Esophagus muscularis mucosa (tissue), 4 donors: ENCODE results near the gene NBPF1. TPM values are rescaled to one million over a fixed set of nuclear protein-coding genes. Genes with fewer than 3 reads are reported as not detected.
"Not testable (repeated sequence)": the region's sequence is repeated elsewhere in the genome, so short reads cannot be mapped to it uniquely, and the experiment has no call there.

Experiments
- DNase-seq: peaks from one replicate; pipeline ENCODE4 v3.0.0-alpha.2; 2017; ENCODE audit errors: extremely low spot score
- H3K27ac ChIP-seq, 4 donors: fragments of 200-600 bp; sonication (generic); replicated peaks in 1 of 4; 1 replicate in 3 of 4; 2 replicates in 1 of 4; pipeline ENCODE4 v1.5.1; 2016 to 2019; ENCODE audit warnings: mild to moderate bottlenecking in 1 of 4
- H3K27me3 ChIP-seq, 4 donors: fragments of 200-600 bp; sonication (generic); one replicate each; pipeline versions ENCODE4 v1.5.1 to v1.6.0; 2016 to 2019
- H3K36me3 ChIP-seq, 4 donors: fragments of 200-600 bp; sonication (generic); one replicate each; pipeline ENCODE4 v1.5.1; 2016 to 2019
- H3K4me1 ChIP-seq, 4 donors: fragments of 200-600 bp; sonication (generic); one replicate each; pipeline ENCODE4 v1.5.1; 2016 to 2019
- H3K4me3 ChIP-seq, 4 donors: fragments of 200-600 bp; sonication (generic); 1 replicate in 2 of 4; 2 replicates in 2 of 4; pipeline ENCODE4 v1.5.1; 2016 to 2019; ENCODE audit warnings: mild to moderate bottlenecking in 4 of 4, moderate library complexity in 1 of 4
- H3K9me3 ChIP-seq, 4 donors: fragments of 200-600 bp; sonication (generic); 1 replicate in 3 of 4; 2 replicates in 1 of 4; pipeline ENCODE4 v1.5.1; 2016 to 2019
- CTCF ChIP-seq, 3 experiments: fragments of 200-600 bp in 2 of 3; fragments of 450-650 bp in 1 of 3; sonication (generic) in 2 of 3; IDR thresholded peaks; one replicate each; pipeline ENCODE4 v1.5.1; 2017 to 2019; ENCODE audit warnings: antibody characterized with exemption in 3 of 3, mild to moderate bottlenecking in 2 of 3, moderate library complexity in 1 of 3
- EP300 ChIP-seq: sonication (generic); formaldehyde crosslinking; IDR thresholded peaks from one replicate; pipeline ENCODE4 v1.6.1; 2017; ENCODE audit warnings: antibody characterized with exemption
- POLR2A ChIP-seq: fragments of 450-650 bp; IDR thresholded peaks from one replicate; pipeline ENCODE4 v1.6.1; 2017; ENCODE audit warnings: antibody characterized with exemption, moderate library complexity, mild to moderate bottlenecking, low read depth
- POLR2AphosphoS5 ChIP-seq, 2 donors: sonication (generic); formaldehyde crosslinking; IDR thresholded peaks; one replicate each; pipeline ENCODE4 v1.6.1; 2017; ENCODE audit warnings: antibody characterized with exemption in 2 of 2
- WGBS: methylation state at CpG from one replicate; pipeline ENCODE4 v1.1.5; 2018; 5-methylcytosine and 5-hydroxymethylcytosine counted together
- intact Hi-C: fragments of 100-400 bp; cut with DNase I; formaldehyde crosslinking; loops from one replicate; pipeline ENCODE4 v1.15.1; 2023
- total RNA-seq, 4 donors: library from RNA; depleted of rRNA; stranded (reverse); fragments of >200 nt; gene quantifications; one replicate each; pipeline versions ENCODE4 v1.1.0 to v1.2.1, GENCODE V29; 2016

NBPF1 gene
- total RNA-seq = 10 to 100 TPM; 16.6 to 39.2 (median 28.1) TPM

DNA sequence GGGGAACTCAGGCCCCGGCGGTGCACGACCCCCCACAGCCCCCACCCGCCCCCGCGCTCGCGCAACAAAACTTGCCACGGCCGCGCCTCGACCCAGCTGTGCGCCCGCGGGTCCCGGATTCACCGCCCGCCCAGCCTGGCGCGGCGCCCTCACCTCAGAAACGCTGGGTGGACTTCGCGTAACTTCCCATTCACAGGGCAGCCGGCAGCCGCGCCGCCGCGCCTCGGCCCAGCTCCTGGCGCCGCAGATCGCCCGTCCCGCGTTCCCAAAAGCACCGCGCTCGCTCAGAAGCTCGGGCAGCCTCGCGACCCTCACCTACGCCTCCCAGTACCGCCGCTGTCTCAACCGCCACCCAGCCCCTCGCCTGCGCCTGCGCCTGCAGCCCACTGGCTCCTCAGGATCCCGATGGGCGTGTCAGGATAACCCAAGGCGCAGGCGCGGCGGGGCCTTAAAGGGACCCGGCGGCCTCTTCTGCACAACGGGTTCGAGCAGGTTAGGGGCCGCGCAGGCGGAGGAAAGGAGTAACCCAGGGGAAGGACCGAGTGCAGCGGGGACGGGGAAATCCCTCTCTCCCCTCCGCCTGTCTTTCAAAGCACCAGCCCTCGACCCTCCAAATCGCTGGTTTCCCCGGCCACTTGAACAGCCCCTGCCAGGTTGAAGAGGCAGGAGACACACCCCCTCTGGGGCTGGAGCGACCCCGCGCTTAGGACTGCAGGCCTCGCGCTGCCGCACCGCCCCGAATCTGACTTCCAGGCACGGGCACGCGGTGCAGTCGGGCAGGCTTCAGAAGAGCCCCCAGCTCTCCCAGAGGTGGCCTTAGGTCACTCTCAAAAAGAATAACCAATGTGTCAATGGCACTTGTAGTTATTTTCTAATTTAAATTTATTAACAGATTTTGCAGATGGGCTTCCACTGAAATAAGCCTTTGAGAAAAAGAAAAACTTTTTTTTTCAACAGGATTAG lies at the start of gene NBPF1:
Gene NBPF1, minus strand, starts transcription at position 380 of the 963 bp plus-strand sequence.
- Histone ChIP-seq H3K27me3 (no peaks in the 10 kb centered on the region), H3K27ac (peak within 1 kb of the TSS; percentile 55 to 84 (median 82)), H3K36me3 (peaks cover 2 to 14% (median 9%) of the 10 kb centered on the region in 4 donors), H3K9me3 (no peaks in the 10 kb centered on the region), H3K4me3 (peak within 1 kb of the TSS; percentile 57 to 62 (median 60)), H3K4me1 (peaks cover 16 to 31% (median 27%) of the 10 kb centered on the region in 4 donors)
- TF ChIP-seq CTCF (IDR thresholded peaks at IDR 0.05) (peak in 2 of 3 experiments; percentile 24 to 55), EP300 (no peak), POLR2AphosphoS5 (IDR thresholded peaks at IDR 0.05) (peak in 1 of 2 donors; percentile 92), POLR2A (peak; percentile 49)
- peak; percentile 100 for DNase-seq
- intact Hi-C loops = no loop called here
- under 1% methylated on average over 82 of the region's 82 CpGs for WGBS

GRCh38 chr1:16658234-16658633 lies 44.9 kb upstream of the NBPF1 start:
- 85% methylated on average over 4 of the region's 32 CpGs for WGBS
- H3K4me1 ChIP-seq, intact Hi-C loops, H3K4me3 ChIP-seq, H3K27me3 ChIP-seq, H3K27ac ChIP-seq, DNase-seq, H3K9me3 ChIP-seq, H3K36me3 ChIP-seq: not testable (repeated sequence)

GRCh38 chr1:16656981-16657683 lies 43.8 kb upstream of the NBPF1 start:
- H3K27ac ChIP-seq, H3K9me3 ChIP-seq, H3K36me3 ChIP-seq, H3K4me3 ChIP-seq, DNase-seq, H3K27me3 ChIP-seq, H3K4me1 ChIP-seq, intact Hi-C loops: not testable (repeated sequence)
- no CpG with 5 or more reads among the region's 14 CpGs for WGBS

DNA sequence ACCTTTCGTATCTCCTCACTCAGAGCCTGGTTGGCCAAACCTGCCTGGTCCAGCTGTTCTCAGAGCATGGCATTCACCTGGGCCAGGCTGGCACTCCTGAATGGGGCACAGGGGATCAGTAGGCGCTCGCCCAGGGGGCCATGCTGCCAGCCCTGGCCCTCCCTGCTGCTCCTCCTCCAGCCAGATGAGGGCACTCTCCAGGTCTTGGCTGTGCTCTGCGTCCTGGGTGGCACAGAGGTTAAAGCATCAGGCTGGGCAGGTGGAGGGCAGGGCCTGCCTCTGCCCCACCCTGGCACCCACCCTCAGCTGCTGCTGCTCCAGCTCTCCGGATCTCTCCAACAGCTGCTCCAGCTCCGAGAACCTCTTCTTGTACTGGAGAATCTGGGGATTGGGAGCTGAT lies 43.2 kb upstream of the NBPF1 start:
- no CpG with 5 or more reads among the region's 6 CpGs for WGBS
- DNase-seq, intact Hi-C loops: not testable (repeated sequence)

DNA sequence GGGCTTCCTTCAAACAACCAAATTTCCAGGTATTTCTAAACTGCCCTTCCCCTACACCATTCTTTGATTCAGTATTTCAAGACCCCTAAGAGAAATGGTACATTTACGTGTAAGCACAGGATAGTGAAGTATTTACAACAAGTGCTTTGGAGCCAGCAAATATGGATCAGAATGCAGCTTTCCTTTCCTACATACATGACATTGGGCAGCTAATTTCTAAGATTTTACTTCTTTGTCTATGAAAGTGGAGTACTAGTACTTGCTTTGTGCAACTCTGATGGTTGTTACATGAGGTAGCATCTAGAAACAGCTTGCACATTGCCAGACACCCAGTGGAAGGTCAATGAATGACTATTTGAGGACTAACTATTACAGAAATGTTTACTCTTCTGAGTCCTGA lies 38.2 kb upstream of the NBPF1 start:
- intact Hi-C loops, H3K9me3 ChIP-seq, H3K27ac ChIP-seq, DNase-seq, H3K36me3 ChIP-seq, H3K4me3 ChIP-seq, H3K4me1 ChIP-seq: not testable (repeated sequence)
- peaks cover 0 to 18% (median 0%) of the 10 kb centered on the region in 4 donors for H3K27me3 ChIP-seq
- WGBS = 95% methylated on average over 1 of the region's 1 CpG

More for the DNA sequence above, 43.2 kb upstream of the NBPF1 start:
- H3K9me3 ChIP-seq, H3K27ac ChIP-seq, H3K36me3 ChIP-seq, H3K4me1 ChIP-seq, H3K27me3 ChIP-seq, H3K4me3 ChIP-seq: not testable (repeated sequence)

DNA sequence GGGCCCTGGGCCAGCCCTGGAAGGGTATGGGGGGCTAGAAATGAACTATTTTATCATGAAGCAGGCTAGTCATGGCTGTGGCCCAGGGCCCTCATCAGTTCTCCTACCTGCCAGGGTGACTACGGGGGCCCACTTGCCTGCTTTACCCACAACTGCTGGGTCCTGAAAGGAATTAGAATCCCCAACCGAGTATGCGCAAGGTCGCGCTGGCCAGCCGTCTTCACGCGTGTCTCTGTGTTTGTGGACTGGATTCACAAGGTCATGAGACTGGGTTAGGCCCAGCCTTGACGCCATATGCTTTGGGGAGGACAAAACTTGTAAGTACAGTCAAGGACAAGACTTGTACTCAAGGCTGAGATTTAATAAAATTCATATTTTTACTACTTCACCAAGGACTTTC lies 36.6 kb upstream of the NBPF1 start:
- H3K4me1 ChIP-seq = peaks cover 3 to 10% (median 8%) of the 10 kb centered on the region in 4 donors
- H3K4me3 ChIP-seq, H3K27ac ChIP-seq, H3K36me3 ChIP-seq, H3K9me3 ChIP-seq, intact Hi-C loops, DNase-seq: not testable (repeated sequence)
- peaks cover 0 to 30% (median 0%) of the 10 kb centered on the region in 4 donors for H3K27me3 ChIP-seq
- 89% methylated on average over 9 of the region's 9 CpGs for WGBS

GRCh38 chr1:16649390-16649789 lies 36.0 kb upstream of the NBPF1 start:
- H3K27ac ChIP-seq, H3K4me3 ChIP-seq, H3K9me3 ChIP-seq, intact Hi-C loops, H3K36me3 ChIP-seq, DNase-seq: not testable (repeated sequence)
- WGBS = no CpG with 5 or more reads among the region's 6 CpGs
- peaks cover 5 to 14% (median 11%) of the 10 kb centered on the region in 4 donors for H3K4me1 ChIP-seq
- peaks cover 0 to 30% (median 0%) of the 10 kb centered on the region in 4 donors for H3K27me3 ChIP-seq

GRCh38 chr1:16648756-16649155 lies 35.4 kb upstream of the NBPF1 start:
- H3K36me3 ChIP-seq, H3K27ac ChIP-seq, intact Hi-C loops, DNase-seq, H3K9me3 ChIP-seq, H3K4me3 ChIP-seq: not testable (repeated sequence)
- Histone ChIP-seq H3K27me3 (peaks cover 0 to 30% (median 0%) of the 10 kb centered on the region in 4 donors), H3K4me1 (peaks cover 8 to 18% (median 15%) of the 10 kb centered on the region in 4 donors)
- no CpG with 5 or more reads among the region's 8 CpGs for WGBS

DNA sequence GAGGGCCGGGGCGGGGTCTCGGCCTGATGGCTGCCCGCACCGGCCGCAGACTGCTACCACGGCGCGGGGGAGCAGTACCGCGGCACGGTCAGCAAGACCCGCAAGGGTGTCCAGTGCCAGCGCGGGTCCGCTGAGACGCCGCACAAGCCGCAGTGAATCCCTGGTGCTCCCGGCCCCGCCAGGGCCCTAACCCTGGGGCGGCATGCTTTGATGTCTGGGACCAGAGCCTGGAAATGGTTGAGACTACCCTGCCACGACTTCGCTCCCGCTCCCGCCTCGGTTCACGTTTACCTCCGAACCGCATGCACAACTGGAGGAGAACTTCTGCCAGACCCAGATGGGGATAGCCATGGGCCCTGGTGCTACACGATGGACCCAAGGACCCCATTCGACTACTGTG lies 34.9 kb upstream of the NBPF1 start:
- intact Hi-C loops, H3K9me3 ChIP-seq, H3K27ac ChIP-seq, H3K36me3 ChIP-seq, DNase-seq: not testable (repeated sequence)
- Histone ChIP-seq H3K4me1 (peaks cover 13 to 23% (median 20%) of the 10 kb centered on the region in 4 donors), H3K4me3 (peak overlapping the region in 1 of 4 donors; percentile 18), H3K27me3 (peaks cover 0 to 30% (median 0%) of the 10 kb centered on the region in 4 donors)
- WGBS = 33% methylated on average over 17 of the region's 32 CpGs

DNA sequence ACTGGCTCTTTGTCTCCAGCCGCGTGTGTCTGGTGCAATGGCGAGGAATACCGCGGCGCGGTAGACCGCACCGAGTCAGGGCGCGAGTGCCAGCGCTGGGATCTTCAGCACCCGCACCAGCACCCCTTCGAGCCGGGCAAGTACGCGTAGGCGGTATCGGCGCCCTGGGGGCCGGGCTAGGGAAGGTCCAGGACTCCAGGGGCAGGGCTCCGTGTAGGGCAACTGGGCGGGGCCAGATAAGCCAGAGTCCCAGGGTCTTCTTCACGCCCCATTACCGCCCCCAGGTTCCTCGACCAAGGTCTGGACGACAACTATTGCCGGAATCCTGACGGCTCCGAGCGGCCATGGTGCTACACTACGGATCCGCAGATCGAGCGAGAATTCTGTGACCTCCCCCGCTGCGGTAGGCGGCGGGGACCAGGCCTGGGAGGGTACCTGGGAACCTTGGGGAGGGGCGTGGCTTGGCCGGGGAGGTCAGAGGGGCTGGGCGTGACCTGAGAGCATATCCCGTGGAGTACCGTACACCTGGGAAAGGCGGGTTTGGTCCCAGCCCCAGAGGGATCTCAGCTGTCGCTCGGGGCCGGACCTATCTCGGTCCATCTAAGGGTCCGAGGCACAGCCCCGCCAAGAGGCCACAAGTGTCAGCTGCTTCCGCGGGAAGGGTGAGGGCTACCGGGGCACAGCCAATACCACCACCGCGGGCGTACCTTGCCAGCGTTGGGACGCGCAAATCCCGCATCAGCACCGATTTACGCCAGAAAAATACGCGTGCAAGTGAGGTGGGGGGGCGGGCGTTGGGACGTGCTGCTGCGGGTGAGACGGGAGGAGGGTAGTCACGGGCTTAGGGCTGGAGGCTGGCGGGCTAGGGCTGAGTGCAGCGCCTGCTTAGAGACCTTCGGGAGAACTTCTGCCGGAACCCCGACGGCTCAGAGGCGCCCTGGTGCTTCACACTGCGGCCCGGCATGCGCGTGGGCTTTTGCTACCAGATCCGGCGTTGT lies 34.1 kb upstream of the NBPF1 start:
- Histone ChIP-seq H3K4me3 (peak overlapping the region in 3 of 4 donors; percentile 18 to 46 (median 18)), H3K27me3 (peaks cover 0 to 30% (median 0%) of the 10 kb centered on the region in 4 donors), H3K4me1 (peaks cover 21 to 31% (median 27%) of the 10 kb centered on the region in 4 donors)
- H3K27ac ChIP-seq, H3K9me3 ChIP-seq, DNase-seq, H3K36me3 ChIP-seq, intact Hi-C loops: not testable (repeated sequence)
- 14% methylated on average over 6 of the region's 84 CpGs for WGBS
